ENCODE data around the gene DET1. TPM values are rescaled to one million over a fixed set of nuclear protein-coding genes. Genes with fewer than 3 reads are reported as not detected.
A peak's percentile ranks its signal among the peaks of the same experiment; 100 is the strongest.

The DET1 gene
- polyA plus RNA-seq, 1 of the 3 experiments (the other 2 are of a cell fraction), result 4.5 TPM

DNA sequence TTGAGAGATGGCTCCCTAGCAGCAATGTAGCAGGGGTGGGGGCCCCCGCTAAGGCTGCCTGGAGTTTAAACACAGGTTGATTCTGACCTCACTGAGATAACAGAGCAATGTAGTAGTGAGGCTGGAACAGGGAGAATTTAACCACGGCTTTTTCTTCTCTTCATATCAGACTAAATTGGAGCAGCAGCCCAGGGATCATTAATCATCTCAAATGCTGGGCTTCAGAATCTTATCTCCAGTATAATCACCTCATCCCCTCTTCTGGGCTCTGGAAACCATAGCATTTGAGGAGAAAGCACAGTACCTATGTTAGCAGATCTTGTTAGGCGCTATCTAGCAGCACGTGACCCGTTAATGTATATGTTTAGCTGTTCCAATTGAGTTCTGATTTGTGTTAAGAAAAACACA, 25.4 kb upstream of the DET1 start (continued):
- no peak for TF ChIP-seq RFX5 (IDR thresholded peaks at IDR 0.05; ENCODE audit: low read length)
- no peak for TF ChIP-seq MEF2A (IDR thresholded peaks at IDR 0.05; ENCODE audit: borderline replicate concordance, low read depth)
- TF ChIP-seq RAD21 (IDR thresholded peaks at IDR 0.05; ENCODE audit: low read length), result peak; percentile 28; the same call in 1 of the 2 replicates
- TF ChIP-seq TCF12 (IDR thresholded peaks at IDR 0.05), result no peak
- no peak for TF ChIP-seq JUND (IDR thresholded peaks at IDR 0.05)
- TF ChIP-seq EZH2phosphoT487 (IDR thresholded peaks at IDR 0.05; ENCODE audit: borderline replicate concordance, low read depth), result no peak
- no peak for TF ChIP-seq POLR2AphosphoS5 (IDR thresholded peaks at IDR 0.05; ENCODE audit: low read depth, low read length)
- TF ChIP-seq, protein P1, sequence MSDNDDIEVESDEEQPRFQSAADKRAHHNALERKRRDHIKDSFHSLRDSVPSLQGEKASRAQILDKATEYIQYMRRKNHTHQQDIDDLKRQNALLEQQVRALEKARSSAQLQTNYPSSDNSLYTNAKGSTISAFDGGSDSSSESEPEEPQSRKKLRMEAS (IDR thresholded peaks at IDR 0.05; ENCODE audit: low read depth), result no peak
- TF ChIP-seq EP300 (IDR thresholded peaks at IDR 0.05; ENCODE audit: borderline replicate concordance in 1 of 2, low read depth in 1 of 2, low read length in 1 of 2), result peak in 1 of 2 experiments; percentile 88; a peak in 2 of 4 replicates
- TF ChIP-seq MXI1 (IDR thresholded peaks at IDR 0.05; ENCODE audit: low read depth, low read length), result peak; percentile 42; the same call in 1 of the 2 replicates

DNA sequence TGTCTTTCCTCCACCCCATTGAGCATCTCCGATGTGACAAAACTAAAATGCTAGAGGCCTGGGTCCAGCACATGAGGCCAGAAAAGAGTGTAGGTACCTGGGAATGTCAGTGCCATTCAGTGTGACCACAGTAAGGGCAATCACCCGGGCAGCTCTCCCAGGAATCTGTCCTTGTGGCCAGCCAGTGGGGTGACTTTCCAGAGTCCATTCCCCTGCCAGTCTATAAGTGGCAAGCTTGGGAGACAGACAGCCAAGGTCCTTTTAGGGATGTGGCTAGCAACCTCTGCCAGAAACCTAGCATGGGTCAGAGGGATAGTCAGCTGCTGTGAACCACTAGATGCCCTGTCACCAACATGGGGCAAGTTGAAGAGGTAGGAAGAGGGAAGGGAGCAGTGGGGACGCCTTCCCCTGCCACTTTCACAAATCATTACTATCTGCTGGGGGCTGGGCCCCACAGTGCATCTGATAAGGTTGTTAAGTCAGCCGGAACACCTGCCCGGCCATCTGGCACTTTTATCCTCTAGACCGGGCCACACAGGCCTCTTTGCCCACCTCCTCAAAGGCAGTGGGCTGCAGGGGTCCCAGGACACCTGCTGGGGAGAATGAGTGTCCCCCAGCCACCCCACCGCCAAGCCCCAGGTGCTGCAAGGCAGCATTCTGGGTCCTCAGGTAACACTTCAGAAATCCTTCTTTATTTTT, 24.8 kb upstream of the DET1 start:
- WGBS (ENCODE audit: low lambda C conversion rate), result 24% methylated on average over 6 of the region's 7 CpGs

DNA sequence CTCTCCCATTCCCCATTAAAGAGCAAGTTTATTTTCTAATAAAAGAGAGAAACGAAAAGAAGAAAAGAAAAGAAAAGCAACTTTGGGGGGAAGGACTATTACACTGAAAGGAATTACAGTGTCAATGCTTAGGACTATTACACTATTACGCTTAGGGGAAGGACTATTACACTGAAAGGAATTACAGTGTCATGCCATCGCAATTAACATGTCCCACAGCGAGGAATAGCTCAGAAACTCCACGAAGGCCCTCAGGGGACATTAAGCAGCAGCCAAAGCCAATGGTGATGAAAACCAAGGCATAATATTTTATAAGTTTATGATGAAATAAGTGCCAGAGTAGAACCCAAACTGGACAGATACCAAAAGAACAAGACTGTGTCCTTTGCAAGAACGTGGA, 22.1 kb upstream of the DET1 start:
- Histone ChIP-seq H3K27ac (ENCODE audit: low read depth in 2 of 2, low read length in 1 of 2) (no peak overlapping the region), H3K4me3 (ENCODE audit: low read depth in 2 of 2, low read length in 1 of 2) (no peak overlapping the region), H3K4me2 (no peak overlapping the region), H3K79me2 (ENCODE audit: insufficient read depth) (no peaks in the 10 kb centered on the region), H4K20me1 (ENCODE audit: insufficient read depth) (no peaks in the 10 kb centered on the region), H3K4me1 (ENCODE audit: control insufficient read depth in 1 of 2, insufficient read depth in 2 of 2, low read depth in 1 of 2, low read length in 1 of 2) (peaks cover 0 to 23% of the 10 kb centered on the region in 2 experiments; a peak in 1 of 4 replicates), H3K36me3 (replicated peaks in 1 of 2; ENCODE audit: control insufficient read depth in 1 of 2, insufficient read depth in 2 of 2, low read length in 1 of 2) (no peaks in the 10 kb centered on the region), H2AFZ (ENCODE audit: low read depth) (no peak overlapping the region), H3F3A (replicated peaks; ENCODE audit: insufficient read depth) (no peaks in the 10 kb centered on the region), H3K9ac (no peak overlapping the region), H3K9me2 (no peaks in the 10 kb centered on the region), H3K27me3 (ENCODE audit: insufficient read depth) (no peaks in the 10 kb centered on the region), H3K9me3 (no peaks in the 10 kb centered on the region)
- no peak for DNase-seq
- CTCF ChIA-PET, result no interaction called here
- POLR2A ChIA-PET, result no interaction called here
- WGBS (ENCODE audit: low lambda C conversion rate), result 28% methylated on average over 6 of the region's 6 CpGs
- TF ChIP-seq NRF1 (IDR thresholded peaks at IDR 0.05; ENCODE audit: low read depth, low read length) (no peak), FOXJ3 (CRISPR knock-in tag; IDR thresholded peaks at IDR 0.05) (no peak), SIN3A (IDR thresholded peaks at IDR 0.05; ENCODE audit: borderline replicate concordance, low read depth, low read length) (no peak), TEAD4 (IDR thresholded peaks at IDR 0.05; ENCODE audit: borderline replicate concordance, insufficient read depth) (no peak), TAF1 (IDR thresholded peaks at IDR 0.05; ENCODE audit: borderline replicate concordance, low read depth, low read length) (no peak), RAD21 (IDR thresholded peaks at IDR 0.05; ENCODE audit: low read length) (no peak), GABPA (IDR thresholded peaks at IDR 0.05; ENCODE audit: low read depth) (no peak)
- TF ChIP-seq, protein P2, sequence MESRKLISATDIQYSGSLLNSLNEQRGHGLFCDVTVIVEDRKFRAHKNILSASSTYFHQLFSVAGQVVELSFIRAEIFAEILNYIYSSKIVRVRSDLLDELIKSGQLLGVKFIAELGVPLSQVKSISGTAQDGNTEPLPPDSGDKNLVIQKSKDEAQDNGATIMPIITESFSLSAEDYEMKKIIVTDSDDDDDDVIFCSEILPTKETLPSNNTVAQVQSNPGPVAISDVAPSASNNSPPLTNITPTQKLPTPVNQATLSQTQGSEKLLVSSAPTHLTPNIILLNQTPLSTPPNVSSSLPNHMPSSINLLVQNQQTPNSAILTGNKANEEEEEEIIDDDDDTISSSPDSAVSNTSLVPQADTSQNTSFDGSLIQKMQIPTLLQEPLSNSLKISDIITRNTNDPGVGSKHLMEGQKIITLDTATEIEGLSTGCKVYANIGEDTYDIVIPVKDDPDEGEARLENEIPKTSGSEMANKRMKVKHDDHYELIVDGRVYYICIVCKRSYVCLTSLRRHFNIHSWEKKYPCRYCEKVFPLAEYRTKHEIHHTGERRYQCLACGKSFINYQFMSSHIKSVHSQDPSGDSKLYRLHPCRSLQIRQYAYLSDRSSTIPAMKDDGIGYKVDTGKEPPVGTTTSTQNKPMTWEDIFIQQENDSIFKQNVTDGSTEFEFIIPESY (IDR thresholded peaks at IDR 0.05; ENCODE audit: borderline replicate concordance, low read depth), result no peak
- TF ChIP-seq, protein P3, sequence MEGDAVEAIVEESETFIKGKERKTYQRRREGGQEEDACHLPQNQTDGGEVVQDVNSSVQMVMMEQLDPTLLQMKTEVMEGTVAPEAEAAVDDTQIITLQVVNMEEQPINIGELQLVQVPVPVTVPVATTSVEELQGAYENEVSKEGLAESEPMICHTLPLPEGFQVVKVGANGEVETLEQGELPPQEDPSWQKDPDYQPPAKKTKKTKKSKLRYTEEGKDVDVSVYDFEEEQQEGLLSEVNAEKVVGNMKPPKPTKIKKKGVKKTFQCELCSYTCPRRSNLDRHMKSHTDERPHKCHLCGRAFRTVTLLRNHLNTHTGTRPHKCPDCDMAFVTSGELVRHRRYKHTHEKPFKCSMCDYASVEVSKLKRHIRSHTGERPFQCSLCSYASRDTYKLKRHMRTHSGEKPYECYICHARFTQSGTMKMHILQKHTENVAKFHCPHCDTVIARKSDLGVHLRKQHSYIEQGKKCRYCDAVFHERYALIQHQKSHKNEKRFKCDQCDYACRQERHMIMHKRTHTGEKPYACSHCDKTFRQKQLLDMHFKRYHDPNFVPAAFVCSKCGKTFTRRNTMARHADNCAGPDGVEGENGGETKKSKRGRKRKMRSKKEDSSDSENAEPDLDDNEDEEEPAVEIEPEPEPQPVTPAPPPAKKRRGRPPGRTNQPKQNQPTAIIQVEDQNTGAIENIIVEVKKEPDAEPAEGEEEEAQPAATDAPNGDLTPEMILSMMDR (IDR thresholded peaks at IDR 0.05), result no peak
- TF ChIP-seq, protein P4, sequence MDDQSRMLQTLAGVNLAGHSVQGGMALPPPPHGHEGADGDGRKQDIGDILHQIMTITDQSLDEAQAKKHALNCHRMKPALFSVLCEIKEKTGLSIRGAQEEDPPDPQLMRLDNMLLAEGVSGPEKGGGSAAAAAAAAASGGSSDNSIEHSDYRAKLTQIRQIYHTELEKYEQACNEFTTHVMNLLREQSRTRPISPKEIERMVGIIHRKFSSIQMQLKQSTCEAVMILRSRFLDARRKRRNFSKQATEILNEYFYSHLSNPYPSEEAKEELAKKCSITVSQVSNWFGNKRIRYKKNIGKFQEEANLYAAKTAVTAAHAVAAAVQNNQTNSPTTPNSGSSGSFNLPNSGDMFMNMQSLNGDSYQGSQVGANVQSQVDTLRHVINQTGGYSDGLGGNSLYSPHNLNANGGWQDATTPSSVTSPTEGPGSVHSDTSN (IDR thresholded peaks at IDR 0.05), result no peak

More for the DNA sequence above, 24.8 kb upstream of the DET1 start:
- no peaks in the 10 kb centered on the region for H3K79me2 ChIP-seq (ENCODE audit: insufficient read depth)
- no peaks in the 10 kb centered on the region for H3K36me3 ChIP-seq (replicated peaks in 1 of 2; ENCODE audit: control insufficient read depth in 1 of 2, insufficient read depth in 2 of 2, low read length in 1 of 2)
- ChIA-PET POLR2A (interaction anchor here (0.9 to 1.5 kb wide), 3 partner anchors 15 to 33 kb away, joined by 3 to 7 read pairs (median 3); no protein-coding TSS in a partner anchor), CTCF (interaction anchor here (0.9 to 1.8 kb wide), 5 partner anchors 9 to 94 kb away, joined by 3 to 6 read pairs (median 4); no protein-coding TSS in a partner anchor)
- H3K27ac ChIP-seq (ENCODE audit: low read depth in 2 of 2, low read length in 1 of 2), result peak overlapping the region in 1 of 2 experiments; percentile 71; a peak in 2 of 4 replicates
- H2AFZ ChIP-seq (ENCODE audit: low read depth), result no peak overlapping the region
- no peak overlapping the region for H3K9ac ChIP-seq
- H4K20me1 ChIP-seq (ENCODE audit: insufficient read depth), result no peaks in the 10 kb centered on the region
- DNase-seq, result peak; percentile 54
- H3K27me3 ChIP-seq (ENCODE audit: insufficient read depth), result no peaks in the 10 kb centered on the region
- H3K9me3 ChIP-seq, result no peaks in the 10 kb centered on the region
- no peaks in the 10 kb centered on the region for H3F3A ChIP-seq (replicated peaks; ENCODE audit: insufficient read depth)
- H3K4me3 ChIP-seq (ENCODE audit: low read depth in 2 of 2, low read length in 1 of 2), result no peak overlapping the region
- no peak overlapping the region for H3K4me2 ChIP-seq
- TF ChIP-seq EP300 (IDR thresholded peaks at IDR 0.05; ENCODE audit: borderline replicate concordance in 1 of 2, low read depth in 1 of 2, low read length in 1 of 2), result peak in 1 of 2 experiments; percentile 77; a peak in 2 of 4 replicates
- TF ChIP-seq MXI1 (IDR thresholded peaks at IDR 0.05; ENCODE audit: low read depth, low read length), result 0 out of 2 replicates have a peak, but pooled peaks have one; percentile 23
- peak; percentile 74; the same call in 1 of the 2 replicates for TF ChIP-seq GATA2 (CRISPR knock-in tag; IDR thresholded peaks at IDR 0.05)
- TF ChIP-seq NFIC (IDR thresholded peaks at IDR 0.05; ENCODE audit: borderline replicate concordance), result no peak
- no peak for TF ChIP-seq CHD2 (IDR thresholded peaks at IDR 0.05; ENCODE audit: low read length, partially characterized antibody)
- no peak for TF ChIP-seq NRF1 (IDR thresholded peaks at IDR 0.05; ENCODE audit: low read depth, low read length)
- H3K4me1 ChIP-seq (ENCODE audit: control insufficient read depth in 1 of 2, insufficient read depth in 2 of 2, low read depth in 1 of 2, low read length in 1 of 2), result peaks cover 0 to 23% of the 10 kb centered on the region in 2 experiments; a peak in 1 of 4 replicates
- no peaks in the 10 kb centered on the region for H3K9me2 ChIP-seq
